SK-N-SH (cell line): ENCODE data around the gene ACOXL.

Experiments used
- EZH2phosphoT487 ChIP-seq: fragments of 200-600 bp; sonication (generic); IDR thresholded peaks from 2 replicates; pipeline ENCODE4 v1.6.1; 2017; ENCODE audit warnings: low read depth, mixed run types, mild to moderate bottlenecking, antibody characterized with exemption, moderate library complexity, borderline replicate concordance
- NFIC ChIP-seq: IDR thresholded peaks from 2 replicates; pipeline ENCODE4 v1.4.0; 2012; ENCODE audit warnings: borderline replicate concordance
- POLR2AphosphoS5 ChIP-seq: IDR thresholded peaks from 2 replicates; pipeline ENCODE4 v1.6.1; 2012; ENCODE audit warnings: low read depth, low read length
- TAF1 ChIP-seq: IDR thresholded peaks from 2 replicates; pipeline ENCODE4 v1.6.1; 2012; ENCODE audit warnings: low read depth, mild to moderate bottlenecking, low read length, moderate library complexity, borderline replicate concordance
- TF ChIP-seq, protein P1 (sequence below): IDR thresholded peaks from 2 replicates; pipeline ENCODE4 v1.4.0; 2012; ENCODE audit warnings: low read depth
- TF ChIP-seq, protein P2 (sequence below): fragments of 200-600 bp; sonication (generic); IDR thresholded peaks from 2 replicates; pipeline ENCODE4 v1.6.1; 2017; ENCODE audit warnings: antibody characterized with exemption, mild to moderate bottlenecking, moderate library complexity

GRCh38 chr2:110997331-110998045 lies 265.1 kb downstream of the ACOXL start:
- no peak for TF ChIP-seq TAF1
- TF ChIP-seq, protein P1, sequence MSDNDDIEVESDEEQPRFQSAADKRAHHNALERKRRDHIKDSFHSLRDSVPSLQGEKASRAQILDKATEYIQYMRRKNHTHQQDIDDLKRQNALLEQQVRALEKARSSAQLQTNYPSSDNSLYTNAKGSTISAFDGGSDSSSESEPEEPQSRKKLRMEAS = no peak
- no peak for TF ChIP-seq NFIC
- TF ChIP-seq, protein P2, sequence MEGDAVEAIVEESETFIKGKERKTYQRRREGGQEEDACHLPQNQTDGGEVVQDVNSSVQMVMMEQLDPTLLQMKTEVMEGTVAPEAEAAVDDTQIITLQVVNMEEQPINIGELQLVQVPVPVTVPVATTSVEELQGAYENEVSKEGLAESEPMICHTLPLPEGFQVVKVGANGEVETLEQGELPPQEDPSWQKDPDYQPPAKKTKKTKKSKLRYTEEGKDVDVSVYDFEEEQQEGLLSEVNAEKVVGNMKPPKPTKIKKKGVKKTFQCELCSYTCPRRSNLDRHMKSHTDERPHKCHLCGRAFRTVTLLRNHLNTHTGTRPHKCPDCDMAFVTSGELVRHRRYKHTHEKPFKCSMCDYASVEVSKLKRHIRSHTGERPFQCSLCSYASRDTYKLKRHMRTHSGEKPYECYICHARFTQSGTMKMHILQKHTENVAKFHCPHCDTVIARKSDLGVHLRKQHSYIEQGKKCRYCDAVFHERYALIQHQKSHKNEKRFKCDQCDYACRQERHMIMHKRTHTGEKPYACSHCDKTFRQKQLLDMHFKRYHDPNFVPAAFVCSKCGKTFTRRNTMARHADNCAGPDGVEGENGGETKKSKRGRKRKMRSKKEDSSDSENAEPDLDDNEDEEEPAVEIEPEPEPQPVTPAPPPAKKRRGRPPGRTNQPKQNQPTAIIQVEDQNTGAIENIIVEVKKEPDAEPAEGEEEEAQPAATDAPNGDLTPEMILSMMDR = no peak
- no peak for TF ChIP-seq EZH2phosphoT487
- TF ChIP-seq POLR2AphosphoS5 = no peak
